ENCODE results near the gene RNU5D-1.

RNU5D-1 gene

GRCh38 chr1:44775078-44775929, 44.3 kb upstream of the RNU5D-1 start, which contains the start of gene RPS8 (continued):
- TF ChIP-seq ZNF449 (tag by site-specific recombination; IDR thresholded peaks at IDR 0.05) (no peak), ZNF24 (tag by site-specific recombination; IDR thresholded peaks at IDR 0.05) (peak; percentile 91), MYNN (tag by site-specific recombination; IDR thresholded peaks at IDR 0.05; ENCODE audit: borderline replicate concordance) (no peak), ZNF354C (tag by site-specific recombination; IDR thresholded peaks at IDR 0.05; ENCODE audit: borderline replicate concordance, low read depth) (no peak), ZNF843 (tag by site-specific recombination; IDR thresholded peaks at IDR 0.05) (0 out of 2 replicates have a peak, but pooled peaks have one; percentile 43), ZFP69B (tag by site-specific recombination; IDR thresholded peaks at IDR 0.05) (peak; percentile 70; the same call in 1 of the 2 replicates), ELK4 (IDR thresholded peaks at IDR 0.05; ENCODE audit: borderline replicate concordance, low read depth, low read length) (no peak), ZNF223 (tag by site-specific recombination; IDR thresholded peaks at IDR 0.05) (no peak), AEBP2 (tag by site-specific recombination; IDR thresholded peaks at IDR 0.05; ENCODE audit: borderline replicate concordance) (no peak), ZBTB17 (tag by site-specific recombination; IDR thresholded peaks at IDR 0.05) (peak; percentile 98), ZNF571 (tag by site-specific recombination; IDR thresholded peaks at IDR 0.05) (no peak), ZBTB21 (tag by site-specific recombination; IDR thresholded peaks at IDR 0.05) (peak; percentile 78), ZNF2 (tag by site-specific recombination; IDR thresholded peaks at IDR 0.05) (peak; percentile 97; the same call in 1 of the 2 replicates), GLI4 (tag by site-specific recombination; IDR thresholded peaks at IDR 0.05) (no peak), ZNF280D (tag by site-specific recombination; IDR thresholded peaks at IDR 0.05) (no peak), TCF7L2 (IDR thresholded peaks at IDR 0.05; ENCODE audit: borderline replicate concordance, low read depth, low read length) (no peak), ZNF16 (tag by site-specific recombination; IDR thresholded peaks at IDR 0.05; ENCODE audit: low read depth) (no peak), ZNF423 (tag by site-specific recombination; IDR thresholded peaks at IDR 0.05) (no peak), ZNF10 (tag by site-specific recombination; IDR thresholded peaks at IDR 0.05) (no peak), SALL2 (tag by site-specific recombination; IDR thresholded peaks at IDR 0.05; ENCODE audit: borderline replicate concordance) (no peak), ZNF664 (tag by site-specific recombination; IDR thresholded peaks at IDR 0.05) (0 out of 2 replicates have a peak, but pooled peaks have one; percentile 8), ZNF76 (tag by site-specific recombination; IDR thresholded peaks at IDR 0.05; ENCODE audit: borderline replicate concordance, low read depth) (peak; percentile 88), ZNF26 (tag by site-specific recombination; IDR thresholded peaks at IDR 0.05) (no peak), ZNF132 (tag by site-specific recombination; IDR thresholded peaks at IDR 0.05; ENCODE audit: borderline replicate concordance) (no peak), ZNF341 (tag by site-specific recombination; IDR thresholded peaks at IDR 0.05; ENCODE audit: low read depth) (0 out of 2 replicates have a peak, but pooled peaks have one; percentile 11), SCRT1 (tag by site-specific recombination; IDR thresholded peaks at IDR 0.05; ENCODE audit: borderline replicate concordance) (no peak), ZSCAN30 (tag by site-specific recombination; IDR thresholded peaks at IDR 0.05) (peak; percentile 92; the same call in 1 of the 2 replicates), KLF9 (tag by site-specific recombination; IDR thresholded peaks at IDR 0.05; ENCODE audit: low read depth) (peak; percentile 88)
